ENCODE measurements around the gene DAPK1.

DNA sequence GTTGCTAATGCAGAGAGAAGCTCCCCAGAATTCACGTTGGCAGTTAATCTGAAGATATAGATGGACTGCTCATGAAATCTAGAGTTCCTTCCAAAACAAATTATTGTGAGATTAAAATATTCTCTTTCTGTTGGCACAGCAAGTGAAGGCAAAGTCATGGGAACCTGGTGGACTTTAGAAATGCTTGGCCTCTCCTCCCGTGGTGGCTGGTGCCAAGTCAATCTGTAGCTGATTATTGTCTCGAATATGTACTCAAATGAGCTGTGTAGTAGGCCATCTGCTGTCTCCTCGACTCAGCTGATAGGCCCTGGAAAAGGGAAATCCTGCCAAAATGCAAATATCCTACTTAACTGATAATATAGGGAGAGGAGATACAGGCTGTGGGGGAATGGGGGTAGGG, 69.3 kb downstream of the DAPK1 start:
- TF ChIP-seq, protein P1, sequence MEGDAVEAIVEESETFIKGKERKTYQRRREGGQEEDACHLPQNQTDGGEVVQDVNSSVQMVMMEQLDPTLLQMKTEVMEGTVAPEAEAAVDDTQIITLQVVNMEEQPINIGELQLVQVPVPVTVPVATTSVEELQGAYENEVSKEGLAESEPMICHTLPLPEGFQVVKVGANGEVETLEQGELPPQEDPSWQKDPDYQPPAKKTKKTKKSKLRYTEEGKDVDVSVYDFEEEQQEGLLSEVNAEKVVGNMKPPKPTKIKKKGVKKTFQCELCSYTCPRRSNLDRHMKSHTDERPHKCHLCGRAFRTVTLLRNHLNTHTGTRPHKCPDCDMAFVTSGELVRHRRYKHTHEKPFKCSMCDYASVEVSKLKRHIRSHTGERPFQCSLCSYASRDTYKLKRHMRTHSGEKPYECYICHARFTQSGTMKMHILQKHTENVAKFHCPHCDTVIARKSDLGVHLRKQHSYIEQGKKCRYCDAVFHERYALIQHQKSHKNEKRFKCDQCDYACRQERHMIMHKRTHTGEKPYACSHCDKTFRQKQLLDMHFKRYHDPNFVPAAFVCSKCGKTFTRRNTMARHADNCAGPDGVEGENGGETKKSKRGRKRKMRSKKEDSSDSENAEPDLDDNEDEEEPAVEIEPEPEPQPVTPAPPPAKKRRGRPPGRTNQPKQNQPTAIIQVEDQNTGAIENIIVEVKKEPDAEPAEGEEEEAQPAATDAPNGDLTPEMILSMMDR (IDR thresholded peaks at IDR 0.05; ENCODE audit: low read length), result no peak
- TF ChIP-seq EZH2 (optimal IDR thresholded peaks at IDR 0.05; ENCODE audit: low read depth, low read length), result no peak
